Nephron (organoid): ENCODE measurements around the gene CD22.

Experiments
- H3K27ac Mint-ChIP-seq, 3 experiments: 2 replicates each; pipeline ENCODE4 v1.8.0; 2020; ENCODE audit warnings: mixed read lengths in 3 of 3, mild to moderate bottlenecking in 2 of 3, moderate library complexity in 1 of 3
- H3K27me3 Mint-ChIP-seq: 2 replicates; pipeline ENCODE4 v1.8.0; 2021; ENCODE audit warnings: low read depth, mild to moderate bottlenecking, moderate library complexity, mixed read lengths
- H3K36me3 Mint-ChIP-seq: 2 replicates; pipeline ENCODE4 v1.8.0; 2020; ENCODE audit warnings: low read depth, mixed read lengths
- H3K4me1 Mint-ChIP-seq: 2 replicates; pipeline ENCODE4 v1.8.0; 2020; ENCODE audit warnings: mixed read lengths
- H3K4me3 Mint-ChIP-seq, 3 experiments: 2 replicates each; pipeline ENCODE4 v1.8.0; 2020; ENCODE audit warnings: mild to moderate bottlenecking in 3 of 3, mixed read lengths in 3 of 3, moderate library complexity in 2 of 3
- H3K9me3 Mint-ChIP-seq: 2 replicates; pipeline ENCODE4 v1.8.0; 2020; ENCODE audit warnings: mixed read lengths
- CTCF ChIP-seq, 3 experiments: fragments of 200-600 bp; sonication (generic); IDR thresholded peaks; one replicate each; pipeline ENCODE4 v1.5.0; 2021; ENCODE audit warnings: antibody characterized with exemption in 3 of 3; ENCODE audit not compliant: unreplicated experiment in 3 of 3

CD22 gene

GRCh38 chr19:35352177-35352447, 23.1 kb downstream of the CD22 start:
- no peak for TF ChIP-seq CTCF (IDR thresholded peaks at IDR 0.05; ENCODE audit: unreplicated experiment in 3 of 3)
- no peaks in the 10 kb centered on the region for H3K9me3 Mint-ChIP-seq
- peaks cover 6% of the 10 kb centered on the region for H3K4me1 Mint-ChIP-seq
- no peak overlapping the region for H3K27ac Mint-ChIP-seq
- H3K4me3 Mint-ChIP-seq, result no peak overlapping the region
- H3K36me3 Mint-ChIP-seq, result no peaks in the 10 kb centered on the region
- peaks cover 23% of the 10 kb centered on the region for H3K27me3 Mint-ChIP-seq

GRCh38 chr19:35352448-35353304, 23.7 kb downstream of the CD22 start:
- no peaks in the 10 kb centered on the region for H3K9me3 Mint-ChIP-seq
- TF ChIP-seq CTCF (IDR thresholded peaks at IDR 0.05; ENCODE audit: unreplicated experiment in 3 of 3), result peak; percentile 84 to 88 (median 86)
- no peaks in the 10 kb centered on the region for H3K36me3 Mint-ChIP-seq
- H3K4me3 Mint-ChIP-seq, result no peak overlapping the region
- peaks cover 17% of the 10 kb centered on the region for H3K27me3 Mint-ChIP-seq
- H3K27ac Mint-ChIP-seq, result peak overlapping the region in 2 of 3 experiments; percentile 56 to 68
- peaks cover 6% of the 10 kb centered on the region for H3K4me1 Mint-ChIP-seq

GRCh38 chr19:35353635-35354034, 24.6 kb downstream of the CD22 start:
- no peak overlapping the region for H3K27ac Mint-ChIP-seq
- no peak for TF ChIP-seq CTCF (IDR thresholded peaks at IDR 0.05; ENCODE audit: unreplicated experiment in 3 of 3)
- peaks cover 14% of the 10 kb centered on the region for H3K27me3 Mint-ChIP-seq
- H3K36me3 Mint-ChIP-seq, result no peaks in the 10 kb centered on the region
- H3K4me1 Mint-ChIP-seq, result peaks cover 11% of the 10 kb centered on the region
- no peak overlapping the region for H3K4me3 Mint-ChIP-seq
- H3K9me3 Mint-ChIP-seq, result no peaks in the 10 kb centered on the region

GRCh38 chr19:35354898-35355297, 25.9 kb downstream of the CD22 start:
- H3K9me3 Mint-ChIP-seq, result no peaks in the 10 kb centered on the region
- H3K36me3 Mint-ChIP-seq, result no peaks in the 10 kb centered on the region
- peaks cover 8% of the 10 kb centered on the region for H3K27me3 Mint-ChIP-seq
- H3K4me1 Mint-ChIP-seq, result peaks cover 11% of the 10 kb centered on the region
- TF ChIP-seq CTCF (IDR thresholded peaks at IDR 0.05; ENCODE audit: unreplicated experiment in 3 of 3), result no peak
- H3K4me3 Mint-ChIP-seq, result no peak overlapping the region
- no peak overlapping the region for H3K27ac Mint-ChIP-seq

- Mint-ChIP-seq H3K4me3 (no peak overlapping the region), H3K27ac (no peak overlapping the region), H3K9me3 (no peaks in the 10 kb centered on the region), H3K36me3 (no peaks in the 10 kb centered on the region), H3K4me1 (peaks cover 11% of the 10 kb centered on the region), H3K27me3 (peaks cover 8% of the 10 kb centered on the region)
- TF ChIP-seq CTCF (IDR thresholded peaks at IDR 0.05; ENCODE audit: unreplicated experiment in 3 of 3), result no peak
Observed at GRCh38 chr19:35355791-35356460, 26.9 kb downstream of the CD22 start.
